HL-60/S4 (cell line): Measurements from ENCODE around the gene PIGK.
"Not testable (repeated sequence)": the region's sequence is repeated elsewhere in the genome, so short reads cannot be mapped to it uniquely, and the experiment has no call there.

Source experiments
- in situ Hi-C: fragments of 300-500 bp; cut with MboI; formaldehyde crosslinking; loops from 2 replicates; pipeline ENCODE4 v1.14.3; 2022; ENCODE audit warnings: low sequenced_read_pairs

PIGK gene

DNA sequence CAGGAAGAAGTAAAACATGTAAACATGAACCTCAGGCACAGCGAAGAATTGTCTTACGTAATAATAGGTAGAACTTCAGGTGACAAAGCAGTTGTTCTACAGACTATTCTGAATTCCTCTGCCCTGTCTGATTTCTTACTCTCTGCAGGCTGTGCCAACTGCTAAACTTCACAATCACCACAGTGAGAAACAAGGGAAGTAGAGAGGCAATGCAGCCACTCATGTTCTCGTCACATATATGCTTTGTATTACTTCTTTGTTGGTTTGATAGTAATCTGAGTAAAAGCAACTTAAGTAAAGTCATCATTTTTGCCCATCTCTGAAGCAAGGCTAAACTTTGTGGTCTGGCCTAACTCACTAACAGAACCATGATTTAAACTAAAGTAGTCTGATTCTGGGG, 21.9 kb downstream of the PIGK start:
- in situ Hi-C loops = no loop called here

DNA sequence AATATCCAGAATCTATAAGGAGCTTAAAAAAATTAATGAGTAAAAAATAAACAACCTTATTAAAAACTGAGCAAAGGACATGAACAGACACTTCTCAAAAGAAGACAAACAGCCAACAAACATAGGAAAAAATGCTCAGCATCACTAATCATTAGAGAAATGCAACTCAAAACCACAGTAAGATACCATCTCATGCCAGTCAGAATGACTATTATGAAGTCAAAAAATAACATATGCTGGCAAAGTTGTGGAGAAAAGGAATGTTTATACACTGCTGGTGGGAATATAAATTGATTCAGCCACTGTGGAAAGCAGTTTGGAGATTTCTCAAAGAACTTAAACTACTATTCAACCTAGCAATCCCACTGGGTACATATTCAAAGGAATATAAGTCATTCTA, 25.3 kb downstream of the PIGK start:
- in situ Hi-C loops = no loop called here

- in situ Hi-C loops = no loop called here
These were observed 30.5 kb downstream of the PIGK start for GRCh38 chr1:77188770-77189169.

GRCh38 chr1:77186907-77187306, 32.3 kb downstream of the PIGK start:
- in situ Hi-C loops = not testable (repeated sequence)

DNA sequence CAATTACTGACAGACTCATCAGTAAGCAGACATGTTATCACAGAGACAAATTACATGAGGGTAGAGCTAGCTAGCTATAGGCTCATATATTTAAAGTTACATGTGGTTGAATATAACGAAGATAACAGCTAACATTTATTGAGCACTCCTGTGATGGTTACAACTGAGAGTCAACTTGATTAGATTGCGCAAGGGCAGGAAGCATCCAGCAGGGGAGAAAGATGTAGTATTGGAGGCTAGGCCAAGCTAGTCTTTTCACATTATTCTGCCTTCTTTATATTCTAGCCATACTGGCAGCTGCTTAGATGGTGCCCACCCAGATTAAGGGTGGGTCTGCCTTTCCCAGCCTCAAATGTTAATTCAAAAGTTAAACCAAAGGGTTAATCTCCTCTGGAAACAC, 37.1 kb downstream of the PIGK start:
- in situ Hi-C loops = no loop called here

DNA sequence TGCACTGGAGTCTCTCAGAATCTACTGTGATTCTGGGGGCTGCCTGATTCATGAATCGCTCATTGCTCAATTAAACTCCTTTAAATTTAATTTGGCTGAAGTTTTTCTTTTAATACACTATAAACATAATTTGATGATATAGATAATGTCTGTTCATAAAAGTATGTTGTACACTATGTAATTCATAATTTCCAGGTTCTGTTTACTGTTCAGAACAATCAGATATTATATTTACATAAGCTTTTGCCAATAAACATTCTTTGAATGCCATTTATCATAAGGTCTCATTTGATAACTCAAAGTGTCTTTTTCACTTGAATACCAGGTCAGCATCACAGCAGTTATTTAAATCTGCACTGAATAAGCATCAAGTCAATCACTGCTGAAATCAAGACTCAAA, 39.6 kb downstream of the PIGK start:
- in situ Hi-C loops = no loop called here

DNA sequence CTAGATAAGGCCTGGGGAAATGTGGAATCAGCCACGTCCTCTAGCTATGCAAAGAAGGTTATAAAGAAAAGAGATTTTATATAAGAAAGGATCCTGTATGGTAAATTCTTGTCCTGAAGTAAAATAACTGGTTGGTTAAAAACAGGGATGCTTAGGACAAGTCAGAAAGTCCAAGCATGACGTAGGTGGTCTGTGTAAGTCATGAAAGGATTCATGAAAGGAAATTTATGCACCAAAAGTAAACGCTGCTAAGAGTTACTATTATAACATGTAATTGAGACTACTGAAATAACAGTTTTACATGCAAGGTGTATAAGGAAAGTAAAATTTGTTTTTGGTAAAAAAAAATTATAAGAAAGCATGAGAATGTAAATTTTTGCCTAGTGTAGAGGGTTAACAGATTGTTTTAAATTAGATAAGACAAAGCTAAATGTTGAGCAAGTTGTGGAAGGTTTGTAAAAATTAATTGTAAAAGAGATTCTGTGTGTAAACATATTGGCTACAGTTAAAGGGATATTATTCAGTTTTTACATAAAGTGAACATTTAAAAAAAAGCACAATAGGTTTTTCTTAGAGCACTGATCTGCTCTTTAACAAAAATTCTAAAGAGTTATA, 43.9 kb downstream of the PIGK start:
- in situ Hi-C loops = no loop called here

DNA sequence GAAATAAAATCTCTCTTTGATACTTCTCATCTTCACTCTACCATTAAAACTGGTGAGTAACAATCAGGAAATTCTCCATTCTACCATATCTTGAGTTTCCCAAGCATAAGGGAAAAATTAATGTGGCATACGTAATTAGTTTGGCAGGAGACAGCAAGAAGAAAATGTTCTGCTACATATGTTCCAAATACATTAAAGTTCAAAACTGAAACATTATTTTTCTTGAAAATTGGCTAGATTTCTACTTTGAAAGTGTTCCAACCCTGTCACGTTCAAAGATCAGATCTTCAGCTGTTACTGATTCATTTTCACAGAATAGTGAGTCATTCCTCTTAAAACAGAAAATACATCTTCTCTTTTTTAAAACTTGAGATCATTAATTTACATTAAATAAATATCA, 48.5 kb downstream of the PIGK start:
- in situ Hi-C loops = loop anchor here (25.0 kb wide), 1 partner anchor 942 kb away; no protein-coding TSS in a partner anchor

DNA sequence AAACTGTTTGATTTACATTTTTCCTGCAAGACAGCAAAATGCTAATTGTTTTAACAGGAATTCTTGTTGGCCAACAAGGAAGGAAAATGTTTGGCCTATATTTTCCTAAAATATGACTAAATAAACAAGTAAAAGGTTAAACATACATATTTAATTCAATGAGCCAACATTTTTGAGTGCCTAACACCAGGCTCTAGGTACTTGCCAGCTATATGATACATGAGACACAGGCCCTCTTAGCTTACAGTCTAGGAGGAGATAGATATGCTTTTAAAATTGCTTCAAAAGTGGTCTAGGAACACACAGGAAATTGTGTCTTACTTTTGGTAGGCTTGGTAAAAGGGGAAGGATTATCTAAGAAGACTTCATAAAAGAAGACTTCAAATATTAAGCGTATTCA, 50.9 kb downstream of the PIGK start:
- in situ Hi-C loops = loop anchor here (25.0 kb wide), 1 partner anchor 944 kb away; no protein-coding TSS in a partner anchor

GRCh38 chr1:77164434-77164944, 54.7 kb downstream of the PIGK start:
- in situ Hi-C loops = loop anchor here (25.0 kb wide), 1 partner anchor 948 kb away; no protein-coding TSS in a partner anchor

DNA sequence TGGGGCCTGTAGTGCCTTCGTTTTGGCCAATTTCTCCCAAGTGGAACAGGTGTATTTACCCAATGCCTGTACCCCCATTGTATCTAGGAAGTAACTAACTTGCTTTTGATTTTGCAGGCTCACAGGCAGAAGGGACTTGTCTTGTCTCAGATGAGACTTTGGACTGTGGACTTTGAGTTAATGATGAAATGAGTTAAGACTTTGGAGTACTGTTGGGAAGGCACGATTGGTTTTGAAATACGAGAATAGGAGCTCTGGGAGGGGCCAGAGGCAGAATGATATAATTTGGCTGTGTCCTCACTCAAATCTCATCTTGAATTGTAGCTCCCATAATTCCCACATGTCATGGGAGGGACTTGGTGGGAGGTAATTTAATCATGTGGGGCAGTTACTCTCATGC, 59.5 kb downstream of the PIGK start:
- in situ Hi-C loops = loop anchor here (10.0 to 25.0 kb wide), 2 partner anchors 375 to 953 kb away; no protein-coding TSS in a partner anchor

- in situ Hi-C loops = loop anchor here (10.0 to 25.0 kb wide), 2 partner anchors 379 to 956 kb away; no protein-coding TSS in a partner anchor
These were observed 63.0 kb downstream of the PIGK start for GRCh38 chr1:77156214-77156613.

GRCh38 chr1:77146270-77146669, 73.0 kb downstream of the PIGK start:
- in situ Hi-C loops = loop anchor here (25.0 kb wide), 1 partner anchor 984 kb away; no protein-coding TSS in a partner anchor

DNA sequence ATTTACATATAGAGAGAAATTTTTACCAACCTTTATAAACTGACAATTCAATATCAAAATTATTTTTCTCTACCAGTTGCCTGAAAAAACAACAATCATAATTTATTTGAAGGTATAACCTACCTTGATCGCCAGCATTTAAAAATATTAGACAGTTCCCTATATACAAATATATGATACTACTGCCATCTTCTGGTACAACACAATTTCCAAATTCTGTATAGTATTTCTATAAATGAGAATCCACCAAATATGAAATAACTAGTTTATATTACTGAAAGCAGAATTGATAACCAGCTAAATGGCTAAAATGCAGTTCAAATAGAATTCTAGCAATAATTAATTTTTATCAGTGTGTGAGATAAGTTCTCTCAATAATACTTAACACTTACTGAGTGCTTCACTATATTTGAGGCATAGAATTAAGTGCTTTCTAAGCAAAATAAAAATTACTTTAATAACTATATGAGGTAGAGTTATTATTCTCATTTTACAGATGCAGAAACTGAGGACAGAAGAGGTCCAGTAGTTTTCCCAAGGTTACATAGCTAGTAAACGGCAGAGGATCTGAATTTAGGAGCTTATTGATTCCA, 75.6 kb downstream of the PIGK start:
- in situ Hi-C loops = loop anchor here (25.0 kb wide), 1 partner anchor 981 kb away; no protein-coding TSS in a partner anchor

DNA sequence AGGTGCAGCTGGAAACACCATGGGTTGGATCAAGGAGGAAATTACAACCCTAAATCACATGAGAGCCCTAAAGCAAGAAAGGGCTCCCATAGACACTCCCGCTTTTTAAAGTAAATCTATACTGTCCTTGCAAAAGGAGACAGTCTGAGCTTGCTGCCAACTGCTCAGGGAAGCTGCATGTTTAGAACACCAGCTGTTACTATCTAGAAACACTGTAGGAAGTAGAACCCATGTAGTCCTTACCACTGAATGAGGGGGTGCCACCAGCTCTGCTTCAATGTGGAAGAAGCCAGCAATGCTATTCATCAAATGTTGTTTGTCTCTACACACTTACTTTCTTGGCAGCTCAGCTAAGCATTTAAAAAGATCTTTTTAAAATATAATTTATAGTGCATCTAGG, 79.8 kb downstream of the PIGK start:
- in situ Hi-C loops = loop anchor here (25.0 kb wide), 1 partner anchor 977 kb away; no protein-coding TSS in a partner anchor

- in situ Hi-C loops = loop anchor here (25.0 kb wide), 1 partner anchor 972 kb away; no protein-coding TSS in a partner anchor
These were observed 84.9 kb downstream of the PIGK start for GRCh38 chr1:77134359-77134758.

DNA sequence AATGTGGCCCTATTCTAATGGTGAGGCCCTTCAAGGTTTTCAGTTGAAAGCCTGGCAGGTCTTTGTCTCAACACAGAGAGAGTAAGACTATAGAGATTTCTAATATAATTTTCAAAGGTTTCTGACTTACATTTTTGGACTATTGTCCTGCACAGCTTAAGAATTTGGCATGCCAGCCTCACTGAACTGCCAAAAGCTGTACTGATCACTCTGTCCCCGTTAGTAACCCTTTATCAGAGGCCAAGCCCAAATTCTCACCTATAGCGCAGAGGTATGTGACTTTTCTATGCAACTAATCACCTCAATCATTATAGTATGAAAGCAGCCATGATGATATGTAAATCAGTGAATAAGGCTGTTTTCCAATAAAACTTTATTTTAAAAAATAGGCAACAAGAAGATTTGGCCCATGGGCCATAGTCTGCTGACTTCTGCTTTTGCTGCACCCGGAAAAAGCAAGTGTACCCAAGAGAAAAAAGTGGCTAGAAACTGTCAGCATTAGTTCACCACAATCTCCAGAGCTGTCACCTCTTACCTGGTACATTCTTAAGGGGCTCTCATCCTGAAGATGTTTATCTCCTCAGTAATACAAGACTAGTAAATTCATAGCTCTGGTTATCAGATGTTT, 85.4 kb downstream of the PIGK start:
- in situ Hi-C loops = loop anchor here (25.0 kb wide), 1 partner anchor 972 kb away; no protein-coding TSS in a partner anchor

- in situ Hi-C loops = loop anchor here (25.0 kb wide), 1 partner anchor 964 kb away; no protein-coding TSS in a partner anchor
These were observed 92.9 kb downstream of the PIGK start for GRCh38 chr1:77126307-77126706.

DNA sequence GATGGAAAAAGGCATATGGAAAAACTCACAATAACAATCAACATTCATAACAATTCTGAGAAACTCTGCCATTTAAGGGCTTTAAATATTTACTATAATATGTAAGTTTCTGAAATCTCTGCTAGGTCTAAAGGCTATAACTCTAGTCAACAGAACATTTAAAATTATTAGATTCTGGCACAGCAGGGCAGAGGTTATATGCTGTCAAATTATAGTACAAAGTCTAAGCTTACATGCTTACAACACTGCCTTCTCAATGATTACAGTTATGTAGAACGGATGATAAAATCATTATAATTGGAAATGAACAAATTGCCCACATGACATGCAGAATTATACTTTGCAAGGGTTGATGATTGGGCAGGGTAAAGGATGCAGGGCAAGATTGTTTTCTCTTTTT, 97.7 kb downstream of the PIGK start:
- in situ Hi-C loops = no loop called here

DNA sequence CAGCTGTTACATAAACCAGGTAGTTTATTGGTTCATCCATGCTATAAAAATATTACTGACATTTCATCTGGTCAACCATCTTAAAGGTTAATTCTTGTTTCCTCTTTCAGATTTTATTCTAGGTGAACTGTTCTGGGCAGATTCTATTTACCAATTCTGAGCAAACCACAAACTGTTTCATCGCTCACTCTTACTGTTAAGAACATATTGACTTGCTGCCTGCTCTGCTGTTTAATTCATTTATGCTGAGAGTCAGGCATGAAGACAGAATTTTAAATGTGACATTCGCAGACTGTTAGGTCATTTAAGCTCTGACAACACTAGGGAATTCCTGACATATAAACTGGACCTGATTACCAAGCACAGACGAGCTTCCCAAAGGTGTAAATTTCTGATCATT, 98.3 kb downstream of the PIGK start:
- in situ Hi-C loops = no loop called here

DNA sequence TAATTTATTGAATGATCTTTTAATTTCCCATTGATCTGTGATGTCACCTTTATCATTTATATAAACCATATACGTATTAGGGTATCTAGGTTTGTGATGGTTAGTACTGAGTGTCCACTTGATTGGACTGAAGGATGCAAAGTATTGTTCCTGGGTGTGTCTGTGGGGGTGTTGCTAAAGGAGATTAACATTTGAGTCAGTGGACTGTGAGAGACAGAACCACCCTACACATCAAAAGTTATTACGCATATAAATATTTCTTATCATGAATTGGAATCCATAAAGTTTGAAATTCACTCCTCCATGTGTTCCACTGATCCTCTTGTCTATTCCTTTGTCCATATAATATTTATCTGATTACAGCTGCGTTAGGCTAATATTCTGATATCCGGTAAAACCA, 100.5 kb downstream of the PIGK start:
- in situ Hi-C loops = no loop called here
